Mesothelial cell of epicardium (in vitro differentiated cells): ENCODE results near the gene MUSK. TPM values are rescaled to one million over a fixed set of nuclear protein-coding genes. Genes with fewer than 3 reads are reported as not detected.

ENCODE experiments used
- DNase-seq, 2 experiments: peaks; one replicate each; pipeline ENCODE4 v3.0.0; 2021; ENCODE audit warnings: low spot score in 2 of 2; ENCODE audit not compliant: unreplicated experiment in 2 of 2
- H3K27ac Mint-ChIP-seq: 2 replicates; pipeline ENCODE4 v1.8.0; 2021; ENCODE audit warnings: mixed read lengths
- H3K27me3 Mint-ChIP-seq: 2 replicates; pipeline ENCODE4 v1.8.0; 2021; ENCODE audit warnings: low read depth, mixed read lengths
- H3K36me3 Mint-ChIP-seq: 2 replicates; pipeline ENCODE4 v1.8.0; 2021; ENCODE audit warnings: mixed read lengths
- H3K4me1 Mint-ChIP-seq: 2 replicates; pipeline ENCODE4 v1.8.0; 2021; ENCODE audit warnings: mixed read lengths
- H3K4me3 Mint-ChIP-seq: 2 replicates; pipeline ENCODE4 v1.8.0; 2021; ENCODE audit warnings: mild to moderate bottlenecking, moderate library complexity, mixed read lengths
- H3K9me3 Mint-ChIP-seq: 2 replicates; pipeline ENCODE4 v1.8.0; 2021; ENCODE audit warnings: mixed read lengths
- CTCF ChIP-seq: fragments of 200-600 bp; sonication (generic); IDR thresholded peaks from one replicate; pipeline ENCODE4 v1.5.0; 2021; ENCODE audit warnings: antibody characterized with exemption; ENCODE audit not compliant: unreplicated experiment
- total RNA-seq: library from RNA; stranded (reverse); gene quantifications from 3 replicates; pipeline ENCODE4 v1.2.1, GENCODE V29; 2021

The MUSK gene
- total RNA-seq, 1 donor from 2014 or later = 0.09 TPM

DNA sequence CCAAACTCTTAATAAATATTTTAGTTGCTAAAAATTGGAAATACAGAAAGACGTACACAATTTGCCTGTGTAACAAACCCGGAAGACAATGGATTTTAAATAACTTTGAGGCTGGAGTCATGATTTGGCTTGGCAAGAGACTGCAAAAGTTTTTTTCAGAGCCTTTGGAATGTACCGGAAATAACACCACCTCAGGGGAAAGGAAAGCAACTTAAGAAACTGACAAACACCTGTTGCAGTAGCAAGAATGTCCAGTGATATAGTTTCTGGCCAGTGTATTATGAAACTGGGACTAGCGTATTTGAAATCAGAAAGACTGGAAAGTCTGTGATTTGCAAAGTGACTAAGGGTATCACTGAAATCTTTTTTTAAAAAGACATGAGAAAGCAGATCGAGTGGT lies 842 bp downstream of the MUSK start:
- DNase-seq = no peak
- no peak overlapping the region for H3K4me3 Mint-ChIP-seq
- peaks cover 11% of the 10 kb centered on the region for H3K9me3 Mint-ChIP-seq
- H3K4me1 Mint-ChIP-seq = peaks cover 5% of the 10 kb centered on the region
- H3K36me3 Mint-ChIP-seq = no peaks in the 10 kb centered on the region
- no peaks in the 10 kb centered on the region for H3K27me3 Mint-ChIP-seq
- no peak for TF ChIP-seq CTCF
- H3K27ac Mint-ChIP-seq = no peak overlapping the region

DNA sequence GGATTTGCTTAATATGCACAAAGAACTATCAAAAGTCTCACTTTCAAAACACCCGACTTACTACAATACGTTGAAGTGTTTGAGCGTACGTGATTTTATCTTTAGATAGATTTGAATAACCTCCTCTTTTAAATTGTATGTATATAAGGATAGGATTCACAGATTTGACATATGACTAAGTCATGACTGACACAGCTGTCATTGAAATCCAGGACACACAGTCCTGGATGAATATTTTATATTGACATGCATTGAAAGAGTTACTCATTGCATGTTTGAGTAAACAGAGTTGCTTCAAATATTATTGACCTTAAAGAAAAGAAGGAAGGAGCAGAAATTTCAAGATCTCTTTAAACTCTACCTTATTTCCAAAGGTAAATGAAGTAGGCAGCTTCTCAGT lies 3.3 kb downstream of the MUSK start:
- Mint-ChIP-seq H3K27ac (no peak overlapping the region), H3K36me3 (no peaks in the 10 kb centered on the region), H3K4me3 (no peak overlapping the region), H3K4me1 (peaks cover 5% of the 10 kb centered on the region), H3K9me3 (peaks cover 4% of the 10 kb centered on the region), H3K27me3 (no peaks in the 10 kb centered on the region)
- TF ChIP-seq CTCF = no peak
- DNase-seq = no peak

DNA sequence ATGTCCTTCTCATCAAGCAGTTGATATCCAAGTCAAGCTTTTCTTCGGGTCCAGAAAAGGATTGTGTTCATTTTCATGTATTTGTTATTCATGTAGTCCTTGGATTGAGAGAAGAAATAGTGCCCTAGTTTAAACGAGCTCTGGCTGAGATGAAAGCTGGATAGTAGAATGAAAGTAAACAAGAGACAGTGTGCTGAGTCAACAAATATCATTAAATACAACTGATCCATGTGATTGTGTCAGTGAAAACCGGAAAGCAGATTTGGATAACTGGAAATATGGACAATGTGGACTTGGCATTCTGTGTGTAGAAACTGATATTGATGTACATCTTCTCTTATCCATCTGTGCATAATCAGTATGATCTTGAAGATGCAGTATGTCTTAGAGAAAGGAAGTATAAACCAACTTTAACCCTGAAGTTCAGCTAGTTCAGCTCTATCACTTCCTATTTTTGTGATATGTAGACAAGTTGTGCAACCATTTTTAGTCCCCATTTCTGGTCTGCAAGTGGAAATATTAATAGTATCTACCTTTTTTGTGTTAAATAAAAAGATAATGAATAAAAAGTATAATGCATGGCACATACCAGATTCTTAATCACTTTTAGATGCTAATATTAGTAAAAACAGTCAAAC lies 4.4 kb downstream of the MUSK start:
- no peak for DNase-seq
- no peak overlapping the region for H3K27ac Mint-ChIP-seq
- peaks cover 5% of the 10 kb centered on the region for H3K4me1 Mint-ChIP-seq
- no peak overlapping the region for H3K4me3 Mint-ChIP-seq
- no peaks in the 10 kb centered on the region for H3K27me3 Mint-ChIP-seq
- H3K36me3 Mint-ChIP-seq = no peaks in the 10 kb centered on the region
- peaks cover 6% of the 10 kb centered on the region for H3K9me3 Mint-ChIP-seq
- TF ChIP-seq CTCF = no peak

- no peak overlapping the region for H3K4me3 Mint-ChIP-seq
- no peaks in the 10 kb centered on the region for H3K36me3 Mint-ChIP-seq
- H3K9me3 Mint-ChIP-seq = peaks cover 10% of the 10 kb centered on the region
- no peak for DNase-seq
- H3K27me3 Mint-ChIP-seq = no peaks in the 10 kb centered on the region
- no peaks in the 10 kb centered on the region for H3K4me1 Mint-ChIP-seq
- no peak overlapping the region for H3K27ac Mint-ChIP-seq
- no peak for TF ChIP-seq CTCF
Observed at GRCh38 chr9:110687497-110687896, 18.9 kb downstream of the MUSK start.

DNA sequence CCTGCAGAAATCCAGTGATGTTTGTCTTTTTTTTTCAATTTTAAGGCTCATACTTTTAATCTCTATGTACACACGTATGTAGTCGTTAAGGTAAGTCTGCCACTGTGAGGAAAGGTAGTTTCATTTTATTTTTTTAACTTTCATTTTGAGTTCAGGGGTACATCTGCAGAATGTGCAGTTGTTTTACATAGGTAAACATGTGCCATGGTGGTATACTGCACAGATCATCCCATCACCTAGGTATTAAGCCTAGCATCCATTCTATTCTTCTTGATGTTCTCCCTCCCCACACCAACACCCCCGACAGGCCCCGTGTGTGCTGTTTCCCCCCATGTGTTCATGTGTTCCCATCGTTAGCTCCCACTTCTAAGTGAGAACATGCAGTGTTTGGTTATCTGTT lies 19.7 kb downstream of the MUSK start:
- Mint-ChIP-seq H3K9me3 (peaks cover 6% of the 10 kb centered on the region), H3K4me1 (no peaks in the 10 kb centered on the region), H3K36me3 (no peaks in the 10 kb centered on the region), H3K4me3 (no peak overlapping the region), H3K27me3 (no peaks in the 10 kb centered on the region), H3K27ac (no peak overlapping the region)
- TF ChIP-seq CTCF = no peak
- DNase-seq = no peak
